Measurements from ENCODE around the gene ITGB7. TPM values are rescaled to one million over a fixed set of nuclear protein-coding genes. Genes with fewer than 3 reads are reported as not detected.

The ITGB7 gene
- total and polyA plus RNA-seq, 9 of the 15 experiments (the other 6 are each of a cell fraction or from before 2014, with no cell fraction given) = 0.06 to 2.0 (median 0.67) TPM

DNA sequence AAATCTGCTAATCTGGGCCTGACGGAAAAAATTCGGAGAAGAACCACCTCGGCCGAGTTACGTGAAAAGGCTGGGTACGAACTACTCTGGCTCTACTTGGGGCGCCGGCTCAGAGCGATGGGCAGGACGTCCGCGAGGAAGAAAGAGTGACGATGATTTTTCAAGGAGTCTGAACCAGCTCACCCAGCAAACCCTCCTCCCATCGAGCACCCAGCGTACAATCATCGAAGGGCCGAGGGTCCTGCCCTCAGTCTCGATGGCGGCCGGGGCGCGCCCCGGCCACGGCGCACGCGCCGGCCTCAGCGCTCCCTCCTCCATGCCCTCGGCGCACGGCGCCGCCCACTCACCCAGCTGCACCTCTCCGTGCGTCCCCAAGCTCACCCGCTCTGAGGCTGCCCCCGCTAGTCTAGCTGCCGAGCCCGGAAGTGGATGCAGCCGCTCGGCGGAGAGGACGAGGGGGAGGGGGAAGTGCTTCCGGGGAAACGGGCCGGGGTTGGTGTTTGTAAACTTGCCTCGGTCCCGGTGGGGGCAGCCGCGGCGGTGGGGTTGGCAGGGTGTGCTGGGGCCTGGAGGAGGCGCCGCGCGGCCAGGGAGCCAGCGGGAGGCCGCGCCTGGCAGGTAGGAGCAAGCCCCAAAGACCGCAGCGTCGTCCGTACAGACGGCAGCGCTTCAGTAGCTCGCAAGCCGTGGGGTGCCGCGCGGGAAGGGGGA, 26.7 kb downstream of the ITGB7 start, which contains the start of the genes CSAD and ZNF740 (continued):
- peak; percentile 52 for TF ChIP-seq CREB1 (IDR thresholded peaks at IDR 0.05)
- peak; percentile 67 for TF ChIP-seq CREB1 (CRISPR knock-in tag; IDR thresholded peaks at IDR 0.05)
- TF ChIP-seq, protein P1, sequence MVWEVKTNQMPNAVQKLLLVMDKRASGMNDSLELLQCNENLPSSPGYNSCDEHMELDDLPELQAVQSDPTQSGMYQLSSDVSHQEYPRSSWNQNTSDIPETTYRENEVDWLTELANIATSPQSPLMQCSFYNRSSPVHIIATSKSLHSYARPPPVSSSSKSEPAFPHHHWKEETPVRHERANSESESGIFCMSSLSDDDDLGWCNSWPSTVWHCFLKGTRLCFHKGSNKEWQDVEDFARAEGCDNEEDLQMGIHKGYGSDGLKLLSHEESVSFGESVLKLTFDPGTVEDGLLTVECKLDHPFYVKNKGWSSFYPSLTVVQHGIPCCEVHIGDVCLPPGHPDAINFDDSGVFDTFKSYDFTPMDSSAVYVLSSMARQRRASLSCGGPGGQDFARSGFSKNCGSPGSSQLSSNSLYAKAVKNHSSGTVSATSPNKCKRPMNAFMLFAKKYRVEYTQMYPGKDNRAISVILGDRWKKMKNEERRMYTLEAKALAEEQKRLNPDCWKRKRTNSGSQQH (CRISPR knock-in tag; IDR thresholded peaks at IDR 0.05) = no peak
- TF ChIP-seq FOXK2 (conservative IDR thresholded peaks at IDR 0.05 in 1 of 2, IDR thresholded peaks at IDR 0.05 in 1 of 2; ENCODE audit: low read depth in 2 of 2) = peak; percentile 95 to 98
- TF ChIP-seq CTBP1 (IDR thresholded peaks at IDR 0.05; ENCODE audit: borderline replicate concordance) = peak; percentile 83
- TF ChIP-seq, protein P2, sequence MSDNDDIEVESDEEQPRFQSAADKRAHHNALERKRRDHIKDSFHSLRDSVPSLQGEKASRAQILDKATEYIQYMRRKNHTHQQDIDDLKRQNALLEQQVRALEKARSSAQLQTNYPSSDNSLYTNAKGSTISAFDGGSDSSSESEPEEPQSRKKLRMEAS (CRISPR knock-in tag; IDR thresholded peaks at IDR 0.05) = peak; percentile 86
- TF ChIP-seq BHLHE40 (IDR thresholded peaks at IDR 0.05; ENCODE audit: low read length) = peak; percentile 21; the same call in 1 of the 2 replicates
- TF ChIP-seq MTA3 (IDR thresholded peaks at IDR 0.05; ENCODE audit: borderline replicate concordance) = peak; percentile 60; the same call in 1 of the 2 replicates
- 0 out of 2 replicates have a peak, but pooled peaks have one; percentile 6 for TF ChIP-seq SMAD3 (CRISPR knock-in tag; conservative IDR thresholded peaks at IDR 0.05)
- TF ChIP-seq, protein P3, sequence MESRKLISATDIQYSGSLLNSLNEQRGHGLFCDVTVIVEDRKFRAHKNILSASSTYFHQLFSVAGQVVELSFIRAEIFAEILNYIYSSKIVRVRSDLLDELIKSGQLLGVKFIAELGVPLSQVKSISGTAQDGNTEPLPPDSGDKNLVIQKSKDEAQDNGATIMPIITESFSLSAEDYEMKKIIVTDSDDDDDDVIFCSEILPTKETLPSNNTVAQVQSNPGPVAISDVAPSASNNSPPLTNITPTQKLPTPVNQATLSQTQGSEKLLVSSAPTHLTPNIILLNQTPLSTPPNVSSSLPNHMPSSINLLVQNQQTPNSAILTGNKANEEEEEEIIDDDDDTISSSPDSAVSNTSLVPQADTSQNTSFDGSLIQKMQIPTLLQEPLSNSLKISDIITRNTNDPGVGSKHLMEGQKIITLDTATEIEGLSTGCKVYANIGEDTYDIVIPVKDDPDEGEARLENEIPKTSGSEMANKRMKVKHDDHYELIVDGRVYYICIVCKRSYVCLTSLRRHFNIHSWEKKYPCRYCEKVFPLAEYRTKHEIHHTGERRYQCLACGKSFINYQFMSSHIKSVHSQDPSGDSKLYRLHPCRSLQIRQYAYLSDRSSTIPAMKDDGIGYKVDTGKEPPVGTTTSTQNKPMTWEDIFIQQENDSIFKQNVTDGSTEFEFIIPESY (CRISPR knock-in tag; IDR thresholded peaks at IDR 0.05) = no peak
- TF ChIP-seq DPF2 (IDR thresholded peaks at IDR 0.05) = peak; percentile 53; the same call in 1 of the 2 replicates
- TF ChIP-seq GABPA (tag; conservative IDR thresholded peaks at IDR 0.05; ENCODE audit: low read depth) = peak; percentile 100
- TF ChIP-seq SRF (CRISPR knock-in tag; IDR thresholded peaks at IDR 0.05) = 0 out of 4 replicates have a peak, but pooled peaks of 1 of the 2 experiments have one; percentile 34
- TF ChIP-seq HCFC1 (IDR thresholded peaks at IDR 0.05; ENCODE audit: low read depth, low read length) = peak; percentile 84
- TF ChIP-seq, protein P4, sequence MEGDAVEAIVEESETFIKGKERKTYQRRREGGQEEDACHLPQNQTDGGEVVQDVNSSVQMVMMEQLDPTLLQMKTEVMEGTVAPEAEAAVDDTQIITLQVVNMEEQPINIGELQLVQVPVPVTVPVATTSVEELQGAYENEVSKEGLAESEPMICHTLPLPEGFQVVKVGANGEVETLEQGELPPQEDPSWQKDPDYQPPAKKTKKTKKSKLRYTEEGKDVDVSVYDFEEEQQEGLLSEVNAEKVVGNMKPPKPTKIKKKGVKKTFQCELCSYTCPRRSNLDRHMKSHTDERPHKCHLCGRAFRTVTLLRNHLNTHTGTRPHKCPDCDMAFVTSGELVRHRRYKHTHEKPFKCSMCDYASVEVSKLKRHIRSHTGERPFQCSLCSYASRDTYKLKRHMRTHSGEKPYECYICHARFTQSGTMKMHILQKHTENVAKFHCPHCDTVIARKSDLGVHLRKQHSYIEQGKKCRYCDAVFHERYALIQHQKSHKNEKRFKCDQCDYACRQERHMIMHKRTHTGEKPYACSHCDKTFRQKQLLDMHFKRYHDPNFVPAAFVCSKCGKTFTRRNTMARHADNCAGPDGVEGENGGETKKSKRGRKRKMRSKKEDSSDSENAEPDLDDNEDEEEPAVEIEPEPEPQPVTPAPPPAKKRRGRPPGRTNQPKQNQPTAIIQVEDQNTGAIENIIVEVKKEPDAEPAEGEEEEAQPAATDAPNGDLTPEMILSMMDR (IDR thresholded peaks at IDR 0.05 in 2 of 3, conservative IDR thresholded peaks at IDR 0.05 in 1 of 3; ENCODE audit: insufficient read depth in 2 of 3, low read depth in 1 of 3, low read length in 3 of 3) = peak in 2 of 3 experiments; percentile 21 to 34; a peak in 3 of 6 replicates
- TF ChIP-seq, protein P5, sequence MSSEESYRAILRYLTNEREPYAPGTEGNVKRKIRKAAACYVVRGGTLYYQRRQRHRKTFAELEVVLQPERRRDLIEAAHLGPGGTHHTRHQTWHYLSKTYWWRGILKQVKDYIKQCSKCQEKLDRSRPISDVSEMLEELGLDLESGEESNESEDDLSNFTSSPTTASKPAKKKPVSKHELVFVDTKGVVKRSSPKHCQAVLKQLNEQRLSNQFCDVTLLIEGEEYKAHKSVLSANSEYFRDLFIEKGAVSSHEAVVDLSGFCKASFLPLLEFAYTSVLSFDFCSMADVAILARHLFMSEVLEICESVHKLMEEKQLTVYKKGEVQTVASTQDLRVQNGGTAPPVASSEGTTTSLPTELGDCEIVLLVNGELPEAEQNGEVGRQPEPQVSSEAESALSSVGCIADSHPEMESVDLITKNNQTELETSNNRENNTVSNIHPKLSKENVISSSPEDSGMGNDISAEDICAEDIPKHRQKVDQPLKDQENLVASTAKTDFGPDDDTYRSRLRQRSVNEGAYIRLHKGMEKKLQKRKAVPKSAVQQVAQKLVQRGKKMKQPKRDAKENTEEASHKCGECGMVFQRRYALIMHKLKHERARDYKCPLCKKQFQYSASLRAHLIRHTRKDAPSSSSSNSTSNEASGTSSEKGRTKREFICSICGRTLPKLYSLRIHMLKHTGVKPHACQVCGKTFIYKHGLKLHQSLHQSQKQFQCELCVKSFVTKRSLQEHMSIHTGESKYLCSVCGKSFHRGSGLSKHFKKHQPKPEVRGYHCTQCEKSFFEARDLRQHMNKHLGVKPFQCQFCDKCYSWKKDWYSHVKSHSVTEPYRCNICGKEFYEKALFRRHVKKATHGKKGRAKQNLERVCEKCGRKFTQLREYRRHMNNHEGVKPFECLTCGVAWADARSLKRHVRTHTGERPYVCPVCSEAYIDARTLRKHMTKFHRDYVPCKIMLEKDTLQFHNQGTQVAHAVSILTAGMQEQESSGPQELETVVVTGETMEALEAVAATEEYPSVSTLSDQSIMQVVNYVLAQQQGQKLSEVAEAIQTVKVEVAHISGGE (CRISPR knock-in tag; IDR thresholded peaks at IDR 0.05) = peak in 2 of 3 experiments; percentile 43 to 95; a peak in 2 of 6 replicates
- 0 out of 2 replicates have a peak, but pooled peaks have one; percentile 49 for TF ChIP-seq FOSL1 (tag; conservative IDR thresholded peaks at IDR 0.05)
